ENCODE data around the gene DIAPH1.
A peak's percentile ranks its signal among the peaks of the same experiment; 100 is the strongest.

The DIAPH1 gene

GRCh38 chr5:141559461-141559860, 59.3 kb downstream of the DIAPH1 start:
- no peak for DNase-seq

- no peak for DNase-seq
Observed at GRCh38 chr5:141558150-141558549, 60.6 kb downstream of the DIAPH1 start.

GRCh38 chr5:141557681-141558136, 61.1 kb downstream of the DIAPH1 start:
- DNase-seq: peak; percentile 86

- DNase-seq: no peak
Observed at GRCh38 chr5:141547921-141548320, 70.9 kb downstream of the DIAPH1 start.

DNA sequence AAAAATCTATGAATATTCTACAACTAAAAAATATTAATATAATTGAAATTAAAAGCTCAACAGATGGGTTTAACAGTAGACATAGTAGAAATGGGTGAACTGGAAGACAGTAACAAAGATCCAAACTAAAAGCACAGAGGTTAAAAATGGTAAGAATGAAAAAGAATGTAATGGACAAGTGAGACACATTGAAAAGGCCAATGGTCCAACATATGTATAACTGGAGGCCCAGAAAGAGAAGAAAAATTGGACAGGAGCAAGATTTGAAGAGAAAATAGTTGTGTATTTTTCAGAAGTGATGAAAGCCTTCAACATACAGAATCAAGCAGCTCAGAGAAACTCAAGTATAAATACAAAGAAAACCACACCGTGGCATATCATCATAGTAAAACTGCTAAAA, 71.3 kb downstream of the DIAPH1 start:
- peak; percentile 22 for DNase-seq

GRCh38 chr5:141543053-141543452, 75.7 kb downstream of the DIAPH1 start:
- peak; percentile 35 for DNase-seq

DNA sequence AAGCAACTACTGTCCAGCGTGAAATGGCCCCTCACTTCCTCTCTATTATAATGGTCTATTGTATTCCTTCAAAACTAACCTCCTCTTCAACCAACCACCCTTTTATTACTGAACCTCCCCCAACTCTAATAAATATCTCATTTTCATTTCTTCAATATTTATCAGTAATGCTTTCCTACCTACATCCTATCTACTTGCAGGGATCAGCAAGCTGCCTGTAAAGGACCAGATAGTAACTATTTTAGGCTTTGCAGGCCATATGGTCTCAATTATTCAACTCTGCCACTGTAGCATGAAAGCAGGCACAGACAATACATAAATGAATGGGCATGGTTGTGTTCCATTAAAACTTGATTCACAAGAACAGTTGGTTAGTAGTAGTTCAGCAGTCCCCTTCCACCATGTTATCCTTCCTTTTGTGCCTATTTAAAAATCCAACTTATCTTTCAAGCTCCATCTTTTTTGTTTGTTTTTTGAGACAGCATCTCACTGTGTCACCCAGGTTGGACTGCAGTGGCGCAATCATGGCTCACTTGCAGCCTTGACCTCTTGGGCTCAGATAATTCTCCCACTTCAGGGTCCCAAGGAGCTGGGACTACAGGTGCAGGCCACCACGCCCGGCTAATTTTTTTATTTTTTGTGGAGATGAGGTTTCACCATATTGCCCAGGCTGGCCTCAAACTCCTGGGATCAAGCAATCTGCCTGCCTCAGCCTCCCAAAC, 84.1 kb downstream of the DIAPH1 start:
- no peak for DNase-seq

DNA sequence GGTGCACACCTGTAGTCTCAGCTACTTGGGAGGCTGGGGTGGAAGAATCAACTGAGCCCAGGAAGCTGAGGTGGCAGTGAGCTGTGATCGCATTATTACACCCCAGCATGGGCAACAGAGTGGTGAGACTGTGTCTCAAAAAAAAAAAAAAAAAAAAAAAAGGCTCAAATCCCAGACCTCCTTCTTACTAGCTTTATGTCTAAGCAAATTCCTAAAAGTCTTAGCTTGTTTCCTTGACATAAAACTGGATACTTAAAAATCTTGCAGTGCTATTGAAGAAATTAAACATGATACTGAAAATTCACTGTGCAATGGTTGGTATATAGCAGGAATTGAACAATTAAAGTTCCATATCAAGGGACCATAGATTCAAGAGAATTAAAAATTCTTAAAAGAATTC, 84.9 kb downstream of the DIAPH1 start:
- no peak for DNase-seq

- DNase-seq: no peak
Observed at GRCh38 chr5:141532726-141533125, 86.1 kb downstream of the DIAPH1 start.

GRCh38 chr5:141529873-141530272, 88.9 kb downstream of the DIAPH1 start:
- no peak for DNase-seq

DNA sequence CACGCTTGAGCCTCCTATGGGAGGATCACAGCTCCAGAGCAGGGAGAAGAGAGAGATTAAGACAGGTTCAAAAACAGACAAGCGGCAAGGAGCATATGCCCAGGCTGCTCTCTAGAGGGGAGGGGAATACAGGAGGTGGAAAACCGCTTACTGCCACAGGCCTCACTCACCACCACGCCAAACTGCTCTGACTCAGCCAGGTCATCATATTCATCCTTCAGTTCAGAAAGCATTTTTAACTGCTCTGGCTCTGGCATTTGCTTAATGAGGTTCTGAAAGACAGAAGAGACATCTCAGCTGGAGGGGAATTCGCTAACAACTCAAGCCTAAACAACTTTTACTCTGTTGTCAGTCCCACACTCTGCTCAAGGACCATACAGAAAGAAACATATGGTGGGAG, 89.8 kb downstream of the DIAPH1 start:
- no peak for DNase-seq

GRCh38 chr5:141528291-141528984, 90.4 kb downstream of the DIAPH1 start:
- no peak for DNase-seq

DNA sequence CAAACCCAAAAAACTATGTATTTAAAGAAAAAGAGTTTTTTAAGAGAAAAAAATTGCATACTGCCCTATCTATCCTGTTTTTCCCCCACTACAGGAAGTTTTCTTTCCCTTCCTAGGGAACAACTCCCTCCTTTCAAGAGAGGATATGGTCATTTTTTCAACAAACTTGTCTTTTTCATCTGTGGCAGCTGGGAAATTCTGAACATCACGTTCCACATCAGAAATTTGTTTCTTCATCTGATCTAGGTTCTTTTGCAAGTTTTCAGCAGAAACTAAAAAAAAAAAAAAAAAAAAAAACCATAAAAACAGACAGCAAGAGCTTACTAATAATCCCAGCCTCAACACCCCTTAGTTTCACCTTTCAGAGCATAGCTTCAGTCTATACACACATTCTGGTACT, 91.4 kb downstream of the DIAPH1 start:
- DNase-seq: no peak

DNA sequence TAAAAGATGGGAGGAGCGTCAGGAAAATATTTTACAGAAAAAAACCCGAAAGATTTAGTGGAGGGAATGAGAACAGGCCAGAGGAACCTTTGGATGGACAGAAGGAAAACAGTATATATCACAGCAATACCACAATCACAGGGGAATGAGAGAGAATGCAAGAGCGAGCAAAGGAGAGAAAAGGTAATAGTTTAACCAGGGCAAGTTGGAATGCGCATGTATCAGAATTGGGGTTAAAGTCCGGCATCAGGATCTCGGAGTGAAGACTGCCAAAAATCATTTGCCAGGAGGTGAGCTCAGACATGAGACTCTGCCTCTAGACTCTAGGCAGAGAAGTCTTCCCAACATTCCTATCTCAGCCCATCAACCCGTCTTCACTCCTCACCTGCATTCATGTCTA, 93.1 kb downstream of the DIAPH1 start:
- DNase-seq: no peak

DNA sequence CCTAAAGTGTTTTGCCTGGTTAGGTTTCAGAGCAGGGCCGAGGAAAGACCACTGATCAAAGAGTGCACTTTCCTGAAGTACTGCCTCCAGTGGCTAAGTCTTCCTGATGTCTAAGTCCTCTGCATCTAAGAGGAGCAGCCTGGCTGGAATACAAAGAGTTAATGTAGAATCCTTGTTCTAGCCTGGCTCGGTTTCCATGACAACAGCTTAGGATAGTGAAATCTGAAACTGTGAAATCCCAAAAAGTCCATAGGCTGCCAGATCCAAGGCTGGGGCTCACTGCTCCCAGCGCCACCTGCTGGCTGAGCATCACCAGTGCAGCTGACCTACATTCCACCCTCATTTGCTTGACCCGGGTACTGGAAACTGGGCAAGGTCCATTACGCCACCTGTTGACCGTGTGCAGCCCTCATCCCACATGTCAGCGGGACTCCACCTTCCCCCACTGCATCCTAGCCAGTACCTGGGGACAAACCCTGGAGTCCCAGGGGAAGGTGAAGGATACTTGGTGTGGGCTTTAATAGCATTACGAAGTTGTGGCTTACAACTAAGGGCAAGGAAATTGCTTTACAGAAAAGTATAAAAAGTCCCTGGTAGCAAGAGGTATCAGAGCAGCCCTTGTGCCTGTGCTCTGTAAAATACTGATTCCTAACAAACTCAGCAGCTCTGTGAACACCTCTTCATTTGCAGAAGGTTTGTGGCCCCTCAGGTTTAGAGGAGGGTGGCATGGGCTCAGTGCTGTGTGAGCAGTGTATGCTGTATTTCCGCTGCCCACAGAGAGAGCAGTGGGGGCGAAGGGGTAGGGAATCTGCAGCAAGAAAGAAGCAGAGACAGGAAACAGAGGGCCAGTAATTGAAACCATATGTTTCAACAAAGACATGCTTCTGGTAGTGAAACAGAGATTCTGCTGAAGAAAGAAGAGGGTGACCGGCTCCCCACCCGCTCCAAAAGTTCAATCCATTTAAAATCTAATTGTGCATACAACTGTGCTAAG, 93.9 kb downstream of the DIAPH1 start:
- DNase-seq: peak; percentile 77

DNA sequence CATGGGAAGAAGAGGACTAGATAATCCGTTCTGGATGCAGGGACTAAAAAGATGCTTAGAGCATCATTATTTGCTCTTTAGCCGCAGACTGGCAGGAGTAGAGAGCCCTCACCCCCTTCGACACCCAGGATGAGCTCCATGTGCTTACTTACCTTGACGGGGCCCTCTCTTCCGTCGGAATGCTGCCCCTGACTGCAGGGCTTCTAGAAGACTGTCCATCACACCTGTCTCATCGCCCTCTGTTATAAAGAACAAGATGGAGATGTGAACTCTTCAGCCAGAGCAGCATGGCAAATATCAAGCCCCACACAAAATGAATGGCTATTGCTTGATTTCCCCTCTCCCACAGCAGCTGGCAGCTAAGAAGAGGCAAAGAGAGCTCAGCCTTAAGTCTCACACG, 94.8 kb downstream of the DIAPH1 start:
- DNase-seq: no peak

DNA sequence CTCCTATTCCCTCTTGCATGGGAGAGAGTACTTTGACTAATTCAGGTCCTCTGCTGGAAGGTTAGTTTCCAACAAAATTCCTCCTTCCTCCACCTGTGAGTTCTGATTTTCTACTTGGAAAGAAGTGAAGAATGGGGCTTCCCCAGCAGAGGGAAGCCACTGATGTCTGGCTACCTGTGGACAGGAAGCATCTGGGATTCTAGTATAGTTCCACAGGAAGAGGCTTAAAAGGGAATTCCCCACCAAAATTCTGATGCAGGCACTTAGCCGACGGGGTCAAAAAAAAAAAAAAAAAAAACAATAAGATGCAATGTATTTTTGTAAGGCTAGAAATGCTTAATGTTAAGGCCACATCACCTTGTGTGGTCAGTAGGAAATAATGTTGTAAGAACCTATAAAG, 96.5 kb downstream of the DIAPH1 start:
- no peak for DNase-seq

DNA sequence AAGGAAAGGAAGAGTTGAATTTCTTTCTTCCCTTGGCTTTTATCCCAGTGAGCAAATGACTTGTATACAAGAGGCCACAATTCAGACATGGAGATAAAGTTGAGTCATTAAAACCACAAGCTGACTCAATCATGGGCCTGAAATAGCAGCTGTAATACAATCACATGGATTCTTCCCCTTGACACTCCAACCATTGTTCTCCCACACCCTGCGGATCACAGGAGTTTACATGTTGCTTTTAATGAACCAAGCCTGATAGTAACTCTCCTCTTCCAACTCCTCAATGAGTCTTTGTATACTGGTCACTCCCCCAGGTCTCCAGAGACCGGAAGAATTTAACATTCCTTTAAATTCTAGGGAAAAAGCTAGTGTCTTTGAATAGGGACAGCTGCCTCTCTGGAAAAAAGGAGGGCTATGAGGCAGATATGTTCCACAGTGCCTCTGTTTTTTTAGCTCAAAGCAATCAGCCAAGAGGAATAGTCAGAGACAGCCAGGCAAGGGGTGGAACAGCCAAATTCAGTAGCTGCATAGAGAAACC, 97.5 kb downstream of the DIAPH1 start:
- DNase-seq: peak; percentile 83

DNA sequence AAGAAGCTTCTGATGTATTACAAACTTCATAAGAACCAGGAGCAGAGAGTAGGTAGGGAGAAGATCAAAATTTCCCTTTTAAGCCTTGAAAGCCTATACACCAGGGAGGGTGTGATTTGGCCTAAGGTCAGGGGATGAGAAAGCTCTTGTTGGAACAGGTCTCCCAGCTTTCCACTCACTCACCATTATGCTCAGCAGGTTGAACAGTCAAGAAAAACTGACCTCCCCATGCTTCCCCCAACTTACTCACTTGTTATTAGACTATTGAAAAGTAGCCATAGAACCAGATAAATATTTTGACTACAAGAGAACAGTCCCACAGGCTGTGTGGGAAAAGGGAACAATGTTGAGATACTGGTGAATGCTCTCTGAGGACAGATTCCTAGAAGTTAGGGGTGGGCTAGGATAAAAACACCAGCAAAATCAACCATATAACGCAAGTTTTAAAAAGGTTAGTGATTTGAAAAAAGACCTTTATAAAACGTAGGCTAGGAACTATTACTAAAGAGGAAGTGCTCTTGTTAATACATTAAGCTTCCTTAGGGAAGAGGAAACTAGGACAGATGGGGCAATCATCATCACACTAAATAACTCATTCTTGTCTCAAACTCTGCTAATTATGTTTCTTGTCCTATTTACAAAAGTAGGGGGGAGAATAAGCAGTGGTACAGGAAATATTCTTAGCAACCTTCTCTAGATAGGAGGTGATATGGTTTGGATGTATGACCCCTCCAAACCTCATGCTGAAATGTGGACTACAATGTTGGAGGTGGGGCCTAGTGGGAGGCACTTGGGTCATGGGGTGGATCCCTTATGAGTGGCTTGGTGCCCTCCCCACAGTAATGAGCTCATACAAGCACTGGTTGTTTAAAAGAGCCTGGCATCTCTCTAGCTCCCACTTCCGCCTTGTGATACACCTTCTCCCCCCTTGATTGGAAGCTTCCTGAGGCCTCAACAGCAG, 98.9 kb downstream of the DIAPH1 start:
- DNase-seq: no peak

DNA sequence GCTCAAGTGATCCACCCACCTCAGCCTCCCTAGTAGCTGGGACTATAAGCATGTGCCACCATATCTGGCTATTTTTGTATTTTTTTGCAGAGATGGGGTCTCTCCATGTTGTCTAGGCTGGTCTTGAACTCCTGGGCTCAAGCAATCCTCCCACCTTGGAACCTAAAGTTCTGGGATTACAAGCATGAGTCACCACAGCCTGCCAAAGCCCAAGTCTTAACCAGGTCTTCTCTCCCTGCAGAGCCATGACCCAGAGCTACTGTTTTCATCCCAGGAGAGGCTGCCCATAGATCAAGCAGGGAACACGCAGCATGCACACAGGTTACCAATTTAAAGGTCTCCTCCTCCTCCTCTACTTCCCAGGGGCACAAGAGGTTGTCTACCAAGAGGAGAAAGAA, 100.2 kb downstream of the DIAPH1 start:
- no peak for DNase-seq

DNA sequence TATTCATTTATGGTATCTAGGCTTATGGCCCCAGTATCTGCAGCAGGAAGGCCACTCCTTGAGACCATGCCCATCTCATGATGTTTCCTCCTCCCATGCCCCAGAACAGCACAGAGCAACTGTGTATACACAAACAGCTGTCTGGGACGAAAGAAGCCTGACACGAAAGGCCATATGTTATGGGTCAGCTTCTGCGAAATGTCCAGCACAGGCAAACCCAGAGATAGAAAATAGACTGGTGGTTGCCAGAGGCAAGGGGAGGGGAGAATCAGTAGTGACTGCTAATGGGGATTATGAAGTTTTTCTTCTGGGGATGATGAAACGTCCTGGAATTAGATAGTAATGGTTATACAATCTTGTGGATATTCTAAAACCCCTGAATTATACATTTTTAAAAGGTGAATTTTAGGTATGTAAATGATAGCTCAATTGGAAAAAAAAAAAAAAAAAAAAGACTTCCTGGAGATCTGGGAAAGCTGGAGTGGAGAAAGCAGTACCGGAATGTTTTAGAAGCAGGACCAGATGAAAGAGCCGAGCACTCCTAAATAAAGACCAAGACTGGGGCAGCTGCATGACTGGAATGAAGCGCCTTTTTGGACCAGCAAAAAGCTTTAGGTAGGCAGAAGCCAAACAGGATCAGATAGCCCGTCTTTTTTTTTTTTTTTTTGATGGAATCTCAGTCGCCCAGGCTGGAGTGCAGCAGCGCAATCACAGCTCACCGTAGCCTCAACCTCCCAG, 100.8 kb downstream of the DIAPH1 start:
- no peak for DNase-seq

Measured in hematopoietic multipotent progenitor cell treated with erythropoietin and hydrocortisone succinate and interleukin-3 and kit ligand, for 6 days (in vitro differentiated cells).